Stimulated activated CD4-positive, alpha-beta T cell treated with anti-CD3 and anti-CD28 coated beads, Interleukin-4, amount 100 ng/mL, for 1 hour (primary cell): Measurements from ENCODE around the gene PMAIP1.

ENCODE experiments used
- DNase-seq: peaks from one replicate; pipeline ENCODE4 v3.0.0-alpha.2; 2020

PMAIP1 gene

GRCh38 chr18:59916746-59917145 lies 16.9 kb downstream of the PMAIP1 start:
- DNase-seq: no peak

DNA sequence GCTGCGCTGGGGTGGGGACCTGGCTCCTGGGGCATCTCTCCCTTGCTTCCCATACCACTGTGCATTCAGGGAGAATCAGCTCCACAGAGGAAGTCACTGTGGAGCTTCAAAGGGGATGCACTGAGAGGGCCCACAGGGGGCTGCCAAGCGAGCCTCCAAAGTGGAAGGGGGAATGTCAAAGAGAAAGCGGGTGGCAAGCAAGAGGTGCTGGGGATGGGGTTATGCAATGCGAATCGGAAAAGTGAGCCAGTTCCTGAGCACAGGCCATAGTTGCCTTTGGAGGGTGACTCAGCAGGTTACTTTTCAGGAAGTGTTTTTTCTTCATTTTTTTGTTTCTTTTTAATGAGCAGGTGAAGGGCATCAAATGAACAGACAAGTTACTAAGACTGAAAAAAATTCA lies 17.6 kb downstream of the PMAIP1 start:
- DNase-seq: no peak

GRCh38 chr18:59918320-59918755 lies 18.5 kb downstream of the PMAIP1 start:
- no peak for DNase-seq

DNA sequence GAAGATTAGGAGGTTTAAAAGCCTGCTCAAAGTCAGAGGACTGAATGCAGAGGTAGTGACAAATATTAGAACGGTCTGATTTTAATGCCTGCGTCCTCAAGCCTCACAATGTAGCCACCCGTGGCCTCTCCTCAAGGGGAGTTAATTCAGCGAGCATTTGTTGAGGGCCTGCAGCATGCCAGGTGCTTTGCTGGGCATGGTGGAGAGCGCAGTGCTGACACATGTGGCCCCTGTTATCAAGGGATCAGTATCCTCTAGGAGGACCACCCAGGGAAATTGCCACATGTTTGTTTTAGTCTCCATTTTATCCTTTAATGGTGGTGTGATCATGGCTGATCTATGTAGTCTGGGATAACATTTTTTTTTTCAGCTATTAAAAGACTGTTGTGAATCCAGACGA lies 19.2 kb downstream of the PMAIP1 start:
- DNase-seq: no peak

DNA sequence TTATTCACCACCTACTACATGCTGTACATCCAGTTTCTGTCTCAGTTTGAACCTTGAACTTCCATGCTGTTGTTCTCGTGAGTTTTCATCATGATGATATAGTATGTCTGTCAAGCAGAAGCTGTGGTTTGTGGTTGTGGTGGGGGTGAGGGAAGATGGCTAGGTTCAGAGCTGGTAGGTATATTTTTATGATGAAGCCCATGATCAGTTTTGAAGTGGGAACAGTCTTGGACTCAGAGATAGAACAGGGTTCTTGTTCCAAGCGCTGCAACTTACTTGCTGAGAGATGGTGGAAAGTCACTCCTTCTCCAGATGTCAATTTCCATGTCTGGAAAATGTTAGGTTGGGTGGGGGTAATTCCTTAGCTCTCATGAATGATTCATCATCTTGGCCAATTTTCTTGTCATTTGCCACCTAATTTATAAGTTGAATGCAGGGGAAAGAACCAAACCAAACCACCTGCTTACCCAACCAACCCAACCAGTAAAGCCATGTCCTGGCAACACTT lies 21.6 kb downstream of the PMAIP1 start:
- DNase-seq: no peak

- DNase-seq: no peak
Measured at GRCh38 chr18:59923539-59924196, 23.9 kb downstream of the PMAIP1 start.

- no peak for DNase-seq
Measured at GRCh38 chr18:59926131-59926530, 26.3 kb downstream of the PMAIP1 start.

DNA sequence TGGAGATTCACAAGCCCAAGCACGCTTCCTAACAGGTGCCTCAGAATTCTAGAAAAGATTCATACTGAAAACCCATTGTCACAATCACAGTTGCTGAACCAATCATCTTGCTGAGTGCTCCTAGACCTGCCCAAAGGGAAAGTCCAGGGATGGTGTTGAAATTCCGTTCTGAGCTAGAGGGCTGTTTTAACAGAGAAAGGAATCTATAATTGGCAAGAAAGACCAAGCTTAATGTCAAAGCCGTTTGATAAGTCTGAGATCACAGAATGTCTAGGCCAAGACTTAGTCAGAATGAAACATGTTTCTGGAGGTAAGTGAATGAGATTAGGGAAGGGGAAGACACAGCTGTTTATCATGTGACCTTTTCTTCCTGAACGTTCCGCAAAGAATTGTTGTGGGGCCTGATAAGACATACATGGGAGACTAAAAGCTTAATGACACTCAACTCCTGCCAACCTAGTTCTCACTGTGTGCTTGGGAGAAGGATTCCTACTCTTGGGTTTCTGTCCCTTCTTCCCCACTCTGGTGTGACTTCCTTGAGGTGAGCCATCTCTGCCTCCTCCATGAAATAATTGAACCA lies 27.5 kb downstream of the PMAIP1 start:
- DNase-seq: peak; percentile 5

DNA sequence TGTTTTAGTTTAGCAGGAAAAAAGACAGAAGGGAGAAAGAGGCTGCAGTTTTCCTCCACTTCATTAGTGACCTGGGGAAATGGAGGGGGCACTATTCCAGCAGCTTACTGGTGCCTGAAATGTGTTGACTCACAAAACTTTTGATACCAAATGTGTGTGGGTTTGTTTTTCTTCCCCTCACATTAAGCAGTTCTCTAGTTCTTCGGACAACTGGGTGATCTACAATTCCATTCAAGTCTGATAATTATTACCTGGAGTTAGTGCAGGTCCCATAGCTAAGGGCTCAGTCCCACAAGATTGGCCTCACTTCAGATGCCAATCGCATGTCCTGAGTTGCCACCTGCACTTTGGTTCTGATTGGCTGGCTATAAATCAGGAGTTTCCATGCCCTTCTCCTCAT lies 28.4 kb downstream of the PMAIP1 start:
- DNase-seq: no peak

DNA sequence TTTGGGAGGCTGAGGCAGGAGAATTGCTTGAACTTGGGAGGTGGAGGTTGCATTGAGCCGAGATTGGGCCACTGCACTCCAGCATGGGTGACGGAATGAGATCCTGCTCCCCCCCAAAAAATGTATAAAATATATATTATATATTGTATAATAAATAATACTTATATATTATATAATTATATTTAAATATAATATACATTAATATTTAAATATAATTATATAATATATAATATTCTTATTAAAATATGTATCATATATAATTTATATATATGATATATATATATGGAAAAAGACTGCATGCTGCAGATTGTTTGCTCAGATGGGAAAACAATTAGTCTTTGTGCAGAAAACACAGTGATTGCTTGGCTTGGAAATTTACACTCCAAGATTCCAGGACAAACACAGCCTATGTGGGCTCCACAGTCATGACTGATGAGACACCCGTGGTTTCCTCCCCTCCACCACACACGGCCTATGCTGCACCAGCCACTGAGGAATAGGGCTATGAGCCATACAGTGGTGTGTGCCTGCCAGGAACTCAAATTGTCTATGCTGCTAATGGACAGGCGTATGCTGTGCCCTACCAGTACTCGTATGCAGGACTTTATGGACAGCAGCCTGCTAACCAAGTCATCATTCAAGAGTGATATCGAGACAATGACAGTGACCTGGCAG lies 30.0 kb downstream of the PMAIP1 start:
- DNase-seq: no peak

DNA sequence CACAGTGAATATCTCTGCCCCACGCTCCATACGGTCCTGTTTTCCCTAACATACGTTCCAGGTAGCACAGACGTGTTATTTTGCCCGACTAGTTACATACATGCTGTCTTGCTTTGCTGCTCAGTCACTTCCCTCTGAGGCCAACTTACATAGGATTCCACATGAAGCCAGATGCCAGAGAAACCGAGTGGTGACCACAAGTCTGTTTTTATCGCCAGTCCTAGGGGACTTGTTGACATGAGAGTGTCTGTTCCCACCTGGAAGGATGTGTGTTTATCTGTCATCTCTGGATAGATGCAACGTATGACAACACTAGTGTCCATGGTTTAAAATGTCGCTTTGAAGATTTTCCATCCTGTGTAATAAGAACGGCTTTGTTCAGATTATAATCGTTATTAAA lies 32.6 kb downstream of the PMAIP1 start:
- DNase-seq: no peak

GRCh38 chr18:59938676-59939075 lies 38.9 kb downstream of the PMAIP1 start:
- no peak for DNase-seq

DNA sequence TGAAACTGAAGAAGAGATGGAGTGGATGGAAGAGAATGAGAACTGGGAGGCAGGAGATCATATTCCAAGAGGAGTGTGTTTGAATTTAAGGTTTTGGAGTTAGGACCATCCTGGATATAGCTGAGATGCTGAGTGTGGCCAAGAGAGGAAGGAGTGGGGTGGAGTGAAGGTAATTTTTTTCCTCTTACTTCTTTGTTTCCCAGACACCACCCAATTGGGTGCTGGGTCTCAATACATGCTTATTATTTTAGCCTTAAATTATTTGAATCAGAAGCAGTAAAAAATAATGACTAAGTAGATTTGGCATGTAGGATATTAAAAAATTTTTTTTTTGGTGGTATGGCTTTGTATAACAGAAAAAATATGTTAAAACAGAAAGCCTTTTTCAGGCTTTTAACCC lies 39.3 kb downstream of the PMAIP1 start:
- no peak for DNase-seq

DNA sequence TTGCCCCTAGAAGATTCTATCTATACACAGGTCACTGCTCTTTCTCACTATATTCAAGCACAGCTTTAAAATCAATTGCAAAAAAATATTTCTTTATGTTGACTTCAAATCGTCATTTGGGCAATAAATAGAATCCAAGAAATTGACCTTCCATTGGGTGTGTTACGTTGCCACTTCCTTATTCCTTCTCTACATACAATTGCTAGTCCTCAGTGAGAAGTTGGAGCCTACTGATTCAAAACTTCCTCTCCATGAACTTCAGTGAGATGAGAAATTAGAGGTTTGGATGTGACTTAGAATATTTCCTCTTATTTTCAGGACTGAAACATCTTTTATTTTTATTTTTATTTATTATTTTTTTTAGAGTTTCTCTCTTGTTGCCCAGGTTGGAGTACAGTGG lies 40.3 kb downstream of the PMAIP1 start:
- DNase-seq: no peak

DNA sequence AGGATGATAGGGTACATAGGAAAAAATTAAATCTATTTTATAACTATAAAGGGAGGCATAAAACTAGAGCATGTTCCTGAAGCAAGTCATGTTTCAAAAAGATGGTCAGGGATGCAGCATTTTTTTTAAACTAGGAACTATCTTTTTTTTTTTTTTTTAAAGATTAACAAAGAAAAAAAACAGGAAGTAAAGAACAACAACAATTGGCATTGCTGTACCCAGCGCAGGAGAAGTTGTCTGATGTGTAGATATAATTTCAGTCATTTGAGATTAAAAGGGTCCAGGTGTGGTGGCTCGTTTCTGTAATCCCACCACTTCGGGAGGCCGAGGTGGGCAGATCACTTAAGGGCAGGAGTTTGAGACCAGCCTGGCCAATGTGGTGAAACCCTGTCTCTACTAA lies 41.5 kb downstream of the PMAIP1 start:
- no peak for DNase-seq

DNA sequence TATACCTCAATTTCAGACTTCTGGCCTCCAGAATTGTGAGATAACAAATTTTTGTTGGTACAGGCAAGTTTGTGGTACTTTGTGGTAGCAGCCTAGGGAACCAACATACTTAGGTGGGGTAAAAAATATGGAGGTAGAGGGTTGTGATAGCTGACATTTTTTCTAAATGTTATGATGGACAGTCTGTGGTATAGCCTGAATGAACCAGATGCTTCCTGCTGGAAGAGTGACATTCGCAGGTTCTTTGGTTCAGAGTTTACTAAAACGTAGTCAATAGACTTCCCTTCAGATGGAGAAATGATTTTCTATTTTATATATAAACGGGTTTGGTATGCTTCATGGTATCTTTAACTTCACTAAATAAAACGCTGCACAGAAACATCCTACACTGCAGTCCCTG lies 42.8 kb downstream of the PMAIP1 start:
- no peak for DNase-seq

DNA sequence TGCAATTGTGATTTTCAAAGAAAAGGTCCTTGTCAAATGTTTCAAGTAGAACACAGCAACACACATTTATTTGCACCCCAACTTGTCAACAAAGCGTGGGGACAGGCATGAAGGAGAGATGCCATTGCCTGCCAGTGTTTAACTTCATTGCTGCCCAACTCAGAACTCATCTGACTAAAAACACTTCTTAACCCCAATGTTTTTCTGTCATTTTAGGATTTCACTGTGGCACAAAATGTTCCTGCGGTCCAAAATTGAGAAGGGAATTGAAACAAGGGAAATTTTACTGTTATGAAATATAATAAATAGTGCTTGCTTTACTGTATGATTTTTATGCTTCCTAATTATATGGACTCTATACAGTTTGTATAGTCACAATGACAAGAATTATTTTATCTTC lies 45.7 kb downstream of the PMAIP1 start:
- no peak for DNase-seq

DNA sequence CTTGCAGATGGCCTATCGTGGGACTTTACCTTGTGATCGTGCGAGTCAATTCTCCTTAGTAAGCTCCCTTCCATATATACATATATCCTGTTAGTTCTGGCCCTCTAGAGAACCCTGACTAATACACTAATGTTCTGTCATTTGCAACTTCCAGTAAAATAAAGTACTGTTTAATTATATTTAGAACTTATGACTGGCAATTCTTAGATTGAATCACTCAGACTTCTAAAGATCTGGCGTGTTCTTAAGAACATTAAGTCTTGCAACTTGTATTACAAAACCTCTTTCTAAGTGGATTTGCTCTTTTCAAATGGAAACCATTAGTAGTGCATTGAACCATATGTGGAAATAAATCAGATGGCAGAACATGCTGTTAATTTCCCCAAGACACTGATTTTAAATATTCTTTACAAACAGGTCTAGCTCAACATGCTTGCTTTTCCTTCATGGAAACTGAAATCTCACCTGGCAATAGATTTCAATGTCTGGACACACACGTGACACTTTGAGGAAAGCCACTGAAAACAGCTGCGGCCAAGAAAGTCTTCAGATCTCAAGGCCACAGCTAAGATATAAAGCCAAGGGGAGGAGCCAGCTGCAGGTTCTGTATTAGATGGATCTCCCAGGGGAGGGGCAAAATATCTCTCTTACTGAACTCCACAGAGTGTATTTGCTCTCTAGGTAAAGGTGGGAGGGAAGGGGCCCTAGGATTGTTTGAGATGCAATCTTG lies 50.6 kb downstream of the PMAIP1 start:
- no peak for DNase-seq

- no peak for DNase-seq
Measured at GRCh38 chr18:59951591-59951990, 51.8 kb downstream of the PMAIP1 start.

- DNase-seq: no peak
Measured at GRCh38 chr18:59952283-59953007, 52.6 kb downstream of the PMAIP1 start.
